Activated CD4-positive, CD25-positive, alpha-beta regulatory T cell treated with anti-CD3 and anti-CD28 coated beads, Interleukin-2, amount 50 U/mL, for 24 hours (primary cell): ENCODE data around the gene CYSRT1.

Experiments used
- ATAC-seq, 2 donors: fragments of 150-1000 bp; cut with Tn5 transposase; one replicate each; pipeline ENCODE4 v1.10.0; 2021; ENCODE audit warnings: mild to moderate bottlenecking in 1 of 2, moderate library complexity in 1 of 2

CYSRT1 gene

DNA sequence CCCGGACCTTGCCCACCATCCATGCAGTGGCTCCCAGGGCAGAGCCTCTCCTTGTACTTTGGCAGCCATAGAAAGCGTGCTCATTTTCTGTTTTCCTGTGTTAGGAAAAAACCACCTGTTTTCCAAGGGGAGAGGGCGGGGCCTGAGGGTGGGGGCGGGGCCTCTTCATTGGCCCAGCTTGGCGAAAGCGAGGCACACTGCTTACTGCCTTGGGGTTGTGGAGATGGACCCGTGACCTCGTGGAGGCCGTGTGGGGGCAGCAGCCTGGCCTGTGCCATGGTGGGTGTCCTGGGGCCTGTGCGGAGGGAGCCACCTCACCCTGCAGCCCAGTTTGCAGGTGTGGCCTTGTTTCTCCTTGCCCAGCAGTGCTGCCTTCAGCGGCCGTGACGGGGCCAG is 48.1 kb downstream of the CYSRT1 start:
- ATAC-seq: no peak

DNA sequence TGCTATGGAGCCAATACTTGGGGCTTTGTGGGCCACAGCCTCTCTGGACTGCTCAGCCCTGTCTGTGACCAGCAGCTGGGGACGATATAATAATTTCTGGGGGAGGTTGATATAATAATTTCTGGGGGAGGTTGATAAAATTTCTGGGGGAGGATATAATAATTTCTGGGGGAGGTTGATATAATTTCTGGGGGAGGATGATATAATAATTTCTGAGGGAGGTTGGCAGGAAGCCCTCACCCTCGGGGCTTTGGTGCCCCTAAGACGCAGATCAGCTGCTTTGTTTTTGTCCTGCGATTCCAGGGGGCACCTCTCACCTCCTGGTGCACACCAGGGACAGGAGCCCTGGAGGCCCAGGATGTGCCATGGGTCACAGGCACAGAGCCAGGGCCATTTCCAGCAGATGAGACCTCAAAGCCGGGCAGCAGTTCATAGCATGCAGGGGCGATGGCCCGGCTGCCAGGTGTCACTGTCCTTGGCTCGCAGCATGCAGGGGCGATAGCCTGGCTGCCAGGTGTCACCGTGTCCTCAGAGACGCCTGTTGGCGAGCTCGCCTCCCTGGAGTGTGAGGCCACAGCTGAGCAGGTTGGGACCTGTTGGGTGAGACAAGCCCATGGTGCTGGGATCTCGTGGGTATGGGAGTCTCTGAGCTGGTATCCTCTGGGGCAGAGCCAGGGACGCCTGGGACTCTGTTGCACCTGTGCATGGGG is 48.8 kb downstream of the CYSRT1 start:
- ATAC-seq: no peak

GRCh38 chr9:137275203-137275587 is 50.2 kb downstream of the CYSRT1 start:
- no peak for ATAC-seq
